IgD-negative memory B cell (primary cell): Measurements from ENCODE around the gene AMY1A. TPM values are rescaled to one million over a fixed set of nuclear protein-coding genes. Genes with fewer than 3 reads are reported as not detected.

Experiments
- polyA plus RNA-seq: library from polyadenylated mRNA; unstranded; fragments of 300-500 nt; fragmentation: Illumina TruSeq; gene quantifications from one replicate; pipeline ENCODE4 v1.2.3, GENCODE V29; 2021

AMY1A gene
- polyA plus RNA-seq, 1 donor from 2014 or later = not detected

Other genes with a start within 250 kb of the AMY1A start
- 18.3 TPM for gene RNPC3, start 130.1 kb upstream of the AMY1A start, polyA plus RNA-seq
- 2.7 TPM for gene AMY2B, start 84.2 kb upstream of the AMY1A start, polyA plus RNA-seq
- not detected for gene AMY2A, start 38.3 kb upstream of the AMY1A start, polyA plus RNA-seq
- not detected for gene AMY1B, start 40.5 kb downstream of the AMY1A start, polyA plus RNA-seq
- not detected for gene AMY1C, start 94.1 kb downstream of the AMY1A start, polyA plus RNA-seq